ENCODE measurements around the gene AOC3. TPM values are rescaled to one million over a fixed set of nuclear protein-coding genes. Genes with fewer than 3 reads are reported as not detected.

Gene AOC3
- total and polyA plus RNA-seq, 4 experiments from 2014 or later, result 0.58 to 1.2 TPM; not detected in 2

- intact Hi-C loops (cut with micrococcal nuclease), result loop anchor here (10.0 kb wide), 1 partner anchor 652 kb away; the partner anchor contains the start of gene DHX8
- peaks cover 8% of the 10 kb centered on the region for H3K36me3 ChIP-seq (ENCODE audit: insufficient read depth, low read length)
Measured at GRCh38 chr17:42832213-42832933, 18.6 kb upstream of the AOC3 start.

GRCh38 chr17:42832934-42833766, 17.8 kb upstream of the AOC3 start, which contains the start of gene PSME3:
Gene PSME3 (plus strand): TSS chr17:42833397. CDS start chr17:42833632, 235 bp downstream.
- H3K9me3 ChIP-seq (ENCODE audit: control insufficient read depth in 1 of 2, low read length in 2 of 2), result no peaks in the 10 kb centered on the region
- peak; percentile 88 to 92 (median 90) for DNase-seq
- H3K36me3 ChIP-seq (ENCODE audit: insufficient read depth, low read length), result peaks cover 16% of the 10 kb centered on the region
- CTCF ChIA-PET (ENCODE audit: partially characterized antibody), result interaction anchor here (0.7 to 2.9 kb wide), 8 partner anchors 9 to 528 kb away, joined by 3 to 16 read pairs (median 4); partner anchors contain the start of genes AOC2, BECN1, RPL27 and VPS25
- POLR2A ChIA-PET (ENCODE audit: partially characterized antibody), result interaction anchor here (0.6 to 3.1 kb wide), 16 partner anchors 9 to 651 kb away, joined by 3 to 61 read pairs (median 4); partner anchors contain the start of genes BECN1, DHX8, PSMC3IP and RPL27
- H3K27ac ChIP-seq (ENCODE audit: low read depth, low read length), result peak within 1 kb of the TSS; percentile 94
- intact Hi-C loops (cut with micrococcal nuclease), result loop anchor here (1.0 to 10.0 kb wide), 2 partner anchors 9 to 652 kb away; partner anchors contain the start of genes BECN1 and DHX8
- H3K4me1 Mint-ChIP-seq, result peaks cover 19 to 31% (median 25%) of the 10 kb centered on the region in 4 donors
- peaks cover 16 to 35% of the 10 kb centered on the region in 2 donors for H3K36me3 Mint-ChIP-seq
- peaks cover 17% of the 10 kb centered on the region for H3K4me1 ChIP-seq (ENCODE audit: insufficient read depth, low read length)
- no peaks in the 10 kb centered on the region for H3K27me3 ChIP-seq (ENCODE audit: insufficient read depth, low read length)
- H3K27ac Mint-ChIP-seq, result peak within 1 kb of the TSS; percentile 99 to 100 (median 99)
- peak within 1 kb of the TSS; percentile 93 to 97 (median 96) for H3K4me3 Mint-ChIP-seq
- H3K27me3 Mint-ChIP-seq, result no peaks in the 10 kb centered on the region
- H3K9me3 Mint-ChIP-seq, result peaks cover 0 to 3% (median 0%) of the 10 kb centered on the region in 8 donors
- H3K4me3 ChIP-seq (ENCODE audit: low read length in 2 of 2), result peak within 1 kb of the TSS; percentile 72 to 97

More at GRCh38 chr17:42832213-42832933, 18.6 kb upstream of the AOC3 start:
- no peaks in the 10 kb centered on the region for H3K27me3 ChIP-seq (ENCODE audit: insufficient read depth, low read length)
- ChIA-PET CTCF (ENCODE audit: partially characterized antibody) (interaction anchor here (2.9 kb wide), 1 partner anchor 8 kb away, joined by 16 read pairs; the partner anchor contains the start of gene BECN1), POLR2A (ENCODE audit: partially characterized antibody) (interaction anchor here (0.6 to 3.1 kb wide), 12 partner anchors 9 to 652 kb away, joined by 3 to 61 read pairs (median 6); partner anchors contain the start of genes BECN1, DHX8, PSMC3IP and RPL27)
- H3K27me3 Mint-ChIP-seq, result peaks cover 0 to 2% of the 10 kb centered on the region in 2 donors
- H3K9me3 ChIP-seq (ENCODE audit: control insufficient read depth in 1 of 2, low read length in 2 of 2), result no peaks in the 10 kb centered on the region
- peak overlapping the region; percentile 94 for H3K27ac ChIP-seq (ENCODE audit: low read depth, low read length)
- DNase-seq, result no peak
- peak overlapping the region; percentile 93 to 97 (median 96) for H3K4me3 Mint-ChIP-seq
- peak overlapping the region; percentile 99 to 100 (median 99) for H3K27ac Mint-ChIP-seq
- peaks cover 18 to 28% (median 23%) of the 10 kb centered on the region in 4 donors for H3K4me1 Mint-ChIP-seq
- H3K36me3 Mint-ChIP-seq, result peaks cover 9 to 27% of the 10 kb centered on the region in 2 donors
- H3K4me3 ChIP-seq (ENCODE audit: low read length in 2 of 2), result peak overlapping the region; percentile 72 to 97
- peaks cover 17% of the 10 kb centered on the region for H3K4me1 ChIP-seq (ENCODE audit: insufficient read depth, low read length)
- H3K9me3 Mint-ChIP-seq, result peaks cover 0 to 3% (median 0%) of the 10 kb centered on the region in 8 donors

- Histone ChIP-seq H3K36me3 (ENCODE audit: insufficient read depth, low read length) (peaks cover 24% of the 10 kb centered on the region), H3K27me3 (ENCODE audit: insufficient read depth, low read length) (no peaks in the 10 kb centered on the region), H3K9me3 (ENCODE audit: control insufficient read depth in 1 of 2, low read length in 2 of 2) (no peaks in the 10 kb centered on the region), H3K4me1 (ENCODE audit: insufficient read depth, low read length) (peaks cover 17% of the 10 kb centered on the region), H3K27ac (ENCODE audit: low read depth, low read length) (peak overlapping the region; percentile 94), H3K4me3 (ENCODE audit: low read length in 2 of 2) (peak overlapping the region; percentile 72 to 97)
- H3K27ac Mint-ChIP-seq, result peak overlapping the region; percentile 99 to 100 (median 99)
- peaks cover 20 to 41% of the 10 kb centered on the region in 2 donors for H3K36me3 Mint-ChIP-seq
- intact Hi-C loops (cut with micrococcal nuclease), result loop anchor here (1.0 to 10.0 kb wide), 2 partner anchors 10 to 651 kb away; partner anchors contain the start of genes BECN1 and DHX8
- H3K4me3 Mint-ChIP-seq, result peak overlapping the region; percentile 93 to 97 (median 96)
- DNase-seq, result no peak
- H3K27me3 Mint-ChIP-seq, result no peaks in the 10 kb centered on the region
- peaks cover 19 to 35% (median 25%) of the 10 kb centered on the region in 4 donors for H3K4me1 Mint-ChIP-seq
- CTCF ChIA-PET (ENCODE audit: partially characterized antibody), result interaction anchor here (0.7 to 2.9 kb wide), 8 partner anchors 9 to 527 kb away, joined by 3 to 16 read pairs (median 4); partner anchors contain the start of genes AOC2, BECN1, RPL27 and VPS25
- peaks cover 0 to 3% (median 0%) of the 10 kb centered on the region in 8 donors for H3K9me3 Mint-ChIP-seq
- POLR2A ChIA-PET (ENCODE audit: partially characterized antibody), result interaction anchor here (0.6 to 3.1 kb wide), 11 partner anchors 8 to 535 kb away, joined by 3 to 61 read pairs (median 4); partner anchors contain the start of genes BECN1, PSMC3IP, RPL27 and TMEM106A
Measured at GRCh38 chr17:42833767-42834422, 17.1 kb upstream of the AOC3 start.

GRCh38 chr17:42835732-42836131, 15.3 kb upstream of the AOC3 start:
- intact Hi-C loops (cut with micrococcal nuclease), result loop anchor here (10.0 kb wide), 1 partner anchor 649 kb away; the partner anchor contains the start of gene DHX8
- H3K9me3 Mint-ChIP-seq, result peaks cover 0 to 3% (median 0%) of the 10 kb centered on the region in 8 donors

GRCh38 chr17:42841975-42842685, 8.9 kb upstream of the AOC3 start:
- intact Hi-C loops (cut with micrococcal nuclease), result loop anchor here (2.0 kb wide), 1 partner anchor 497 kb away; no protein-coding TSS in a partner anchor
- H3K4me1 ChIP-seq (ENCODE audit: insufficient read depth, low read length), result no peaks in the 10 kb centered on the region
- ChIA-PET POLR2A (ENCODE audit: partially characterized antibody) (interaction anchor here (1.6 kb wide), 1 partner anchor 9 kb away, joined by 4 read pairs; the partner anchor contains the start of gene PSME3), CTCF (ENCODE audit: partially characterized antibody) (interaction anchor here (0.7 to 1.7 kb wide), 3 partner anchors 18 to 642 kb away, joined by 3 to 6 read pairs (median 4); partner anchors contain the start of genes BECN1, DHX8 and RPL27)
- no peaks in the 10 kb centered on the region for H3K27me3 ChIP-seq (ENCODE audit: insufficient read depth, low read length)
- Mint-ChIP-seq H3K27ac (peak overlapping the region in 1 of 7 donors; percentile 59), H3K36me3 (peaks cover 55 to 79% of the 10 kb centered on the region in 2 donors), H3K9me3 (no peaks in the 10 kb centered on the region), H3K4me3 (no peak overlapping the region), H3K27me3 (no peaks in the 10 kb centered on the region), H3K4me1 (peaks cover 2 to 15% (median 7%) of the 10 kb centered on the region in 4 donors)
- H3K27ac ChIP-seq (ENCODE audit: low read depth, low read length), result no peak overlapping the region
- no peaks in the 10 kb centered on the region for H3K9me3 ChIP-seq (ENCODE audit: control insufficient read depth in 1 of 2, low read length in 2 of 2)
- no peak overlapping the region for H3K4me3 ChIP-seq (ENCODE audit: low read length in 2 of 2)
- DNase-seq, result no peak
- H3K36me3 ChIP-seq (ENCODE audit: insufficient read depth, low read length), result peaks cover 59% of the 10 kb centered on the region

More at GRCh38 chr17:42835732-42836131, 15.3 kb upstream of the AOC3 start:
- ChIA-PET POLR2A (ENCODE audit: partially characterized antibody) (interaction anchor here (1.0 kb wide), 1 partner anchor 12 kb away, joined by 4 read pairs; the partner anchor contains the start of gene BECN1), CTCF (ENCODE audit: partially characterized antibody) (interaction anchor here (2.1 kb wide), 1 partner anchor 11 kb away, joined by 10 read pairs; the partner anchor contains the start of gene BECN1)
- no peaks in the 10 kb centered on the region for H3K27me3 ChIP-seq (ENCODE audit: insufficient read depth, low read length)
- H3K4me1 ChIP-seq (ENCODE audit: insufficient read depth, low read length), result peaks cover 17% of the 10 kb centered on the region
- no peak overlapping the region for H3K4me3 ChIP-seq (ENCODE audit: low read length in 2 of 2)
- H3K4me1 Mint-ChIP-seq, result peaks cover 19 to 36% (median 26%) of the 10 kb centered on the region in 4 donors
- peaks cover 31% of the 10 kb centered on the region for H3K36me3 ChIP-seq (ENCODE audit: insufficient read depth, low read length)
- no peak overlapping the region for H3K4me3 Mint-ChIP-seq
- no peak for DNase-seq
- H3K9me3 ChIP-seq (ENCODE audit: control insufficient read depth in 1 of 2, low read length in 2 of 2), result no peaks in the 10 kb centered on the region
- peaks cover 30 to 55% of the 10 kb centered on the region in 2 donors for H3K36me3 Mint-ChIP-seq
- no peaks in the 10 kb centered on the region for H3K27me3 Mint-ChIP-seq
- no peak overlapping the region for H3K27ac Mint-ChIP-seq
- no peak overlapping the region for H3K27ac ChIP-seq (ENCODE audit: low read depth, low read length)

All from CD4-positive, alpha-beta memory T cell (primary cell).